GM19324 (cell line): ENCODE data around the gene NR2E3.

Experiments used
- ATAC-seq: cut with Tn5 transposase; IDR thresholded peaks from one replicate; pipeline ENCODE4 v1.9.1; 2021; ENCODE audit warnings: mild to moderate bottlenecking, moderate library complexity; ENCODE audit not compliant: unreplicated experiment, low FRiP score

NR2E3 gene

DNA sequence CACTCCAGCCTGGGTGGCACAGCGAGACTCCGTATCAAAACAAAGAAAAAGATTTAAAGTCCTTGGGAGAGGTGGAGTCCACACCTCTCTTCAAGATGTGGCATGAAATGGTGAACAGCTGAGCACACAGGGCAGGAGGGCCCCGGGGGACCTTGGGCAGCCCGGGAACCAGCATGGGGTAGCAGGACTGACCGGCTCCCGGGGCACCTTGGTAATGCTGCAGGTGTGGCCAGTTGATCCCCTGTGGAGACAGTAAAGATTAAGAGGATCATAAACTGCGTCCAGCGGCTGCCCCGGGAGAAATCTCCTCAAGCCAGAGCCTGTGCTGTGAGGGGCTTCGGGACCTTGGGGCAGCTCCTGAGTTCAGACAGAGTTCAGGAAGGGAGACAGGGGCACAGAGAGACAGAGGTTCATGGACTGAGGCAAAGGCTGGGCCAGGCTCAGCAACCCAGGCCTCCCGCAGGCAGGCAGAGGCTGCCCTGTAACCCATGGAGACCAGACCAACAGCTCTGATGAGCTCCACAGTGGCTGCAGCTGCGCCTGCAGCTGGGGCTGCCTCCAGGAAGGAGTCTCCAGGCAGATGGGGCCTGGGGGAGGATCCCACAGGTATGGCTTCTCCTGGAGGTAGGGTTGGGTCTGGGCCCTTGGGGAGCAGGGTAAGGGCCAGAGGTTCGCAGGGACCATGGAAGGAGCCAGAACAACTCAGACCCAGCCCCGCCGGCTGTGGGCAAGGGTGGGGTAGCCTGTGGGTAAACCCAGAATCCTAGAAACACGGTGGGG lies at the start of gene NR2E3:
NR2E3 (plus strand) TSS at position 299 of the 780 bp plus-strand sequence; CDS start at position 489, 190 bp downstream.
- ATAC-seq = no peak

DNA sequence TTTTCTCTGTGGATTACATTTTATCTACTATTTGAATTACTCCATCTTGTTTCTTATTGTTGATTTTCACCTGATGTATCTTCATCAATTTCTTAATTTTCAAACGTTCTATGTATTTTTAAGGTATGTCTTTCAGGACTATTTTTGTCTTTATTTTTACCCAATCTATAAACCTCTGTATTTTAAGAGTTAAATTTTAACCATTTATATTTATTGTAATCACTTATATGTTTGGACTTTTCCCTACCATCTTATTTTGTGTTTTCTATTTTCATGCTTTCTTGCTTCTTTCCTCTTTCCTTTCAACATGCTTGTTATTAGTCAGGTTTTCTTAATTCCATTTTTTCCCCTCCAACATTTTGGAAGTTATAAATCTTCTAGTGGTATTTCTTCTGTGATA lies 49.5 kb upstream of the NR2E3 start:
- ATAC-seq = no peak

DNA sequence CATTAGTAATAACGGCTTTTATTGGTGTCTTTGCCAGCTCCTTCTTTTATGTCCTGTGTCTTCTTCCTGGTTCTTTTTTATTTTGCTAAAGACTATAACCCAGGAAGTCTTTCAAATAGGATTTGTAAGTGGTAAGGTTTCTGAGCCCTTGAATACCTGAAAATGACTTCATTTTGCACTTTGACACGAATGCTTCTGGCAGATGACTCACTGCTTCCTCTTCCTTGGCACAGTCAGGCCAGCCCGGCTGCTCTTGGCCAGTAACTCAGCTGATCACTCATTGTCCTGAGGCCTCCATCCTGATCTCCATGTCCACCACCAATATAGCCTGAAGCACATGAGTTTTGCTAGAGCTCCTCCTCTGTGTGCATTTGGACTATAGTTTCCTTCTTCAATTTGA lies 48.7 kb upstream of the NR2E3 start:
- ATAC-seq = no peak

DNA sequence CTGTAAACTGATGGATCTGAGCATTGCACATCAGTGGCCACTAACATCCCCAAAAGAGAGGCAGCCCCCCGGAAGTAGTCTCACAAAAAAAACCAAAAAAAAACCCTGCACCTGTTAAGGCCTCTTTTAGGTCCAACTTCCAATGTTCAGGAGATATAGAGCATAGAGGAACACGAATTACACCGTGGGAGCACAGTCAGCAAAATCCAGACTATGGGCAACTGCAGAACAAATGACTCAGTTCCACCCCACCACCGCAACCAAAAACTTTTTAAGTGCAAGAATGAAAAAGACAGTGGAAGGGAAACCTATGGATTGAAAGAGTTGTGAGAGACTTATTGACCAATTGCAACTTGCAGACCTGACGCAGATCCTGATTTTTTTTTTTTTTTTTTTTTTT lies 42.2 kb upstream of the NR2E3 start:
- no peak for ATAC-seq

DNA sequence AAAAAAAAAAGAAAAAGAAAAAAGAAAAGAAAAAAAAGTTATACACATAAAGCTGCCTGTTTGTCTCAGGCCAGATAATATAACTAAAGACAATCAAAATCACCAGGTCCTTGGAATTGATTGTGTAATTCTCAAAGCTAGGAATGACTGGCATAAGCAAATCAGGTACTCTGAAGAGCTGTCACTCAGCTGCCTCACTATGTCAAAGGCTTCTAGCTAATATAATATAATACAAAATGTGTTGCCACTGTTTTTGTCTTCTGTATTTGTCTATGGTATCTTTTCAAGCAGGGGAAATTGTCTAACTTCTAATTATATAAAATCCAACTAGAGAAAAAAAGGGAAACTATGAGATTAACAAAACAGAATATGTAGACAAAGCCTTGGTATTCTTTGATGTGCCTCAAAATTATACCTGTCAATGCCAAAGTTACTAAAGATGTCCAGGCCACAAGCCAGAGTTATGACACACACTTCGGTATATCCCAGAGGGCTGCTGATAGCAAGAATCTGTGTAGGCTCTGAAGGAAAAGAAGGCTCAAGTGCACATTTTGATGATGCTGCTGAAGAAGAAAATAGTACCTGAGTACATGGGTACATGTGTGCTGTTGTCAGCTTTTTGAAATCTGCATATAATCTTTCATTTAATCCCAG lies 37.0 kb upstream of the NR2E3 start:
- ATAC-seq = no peak

DNA sequence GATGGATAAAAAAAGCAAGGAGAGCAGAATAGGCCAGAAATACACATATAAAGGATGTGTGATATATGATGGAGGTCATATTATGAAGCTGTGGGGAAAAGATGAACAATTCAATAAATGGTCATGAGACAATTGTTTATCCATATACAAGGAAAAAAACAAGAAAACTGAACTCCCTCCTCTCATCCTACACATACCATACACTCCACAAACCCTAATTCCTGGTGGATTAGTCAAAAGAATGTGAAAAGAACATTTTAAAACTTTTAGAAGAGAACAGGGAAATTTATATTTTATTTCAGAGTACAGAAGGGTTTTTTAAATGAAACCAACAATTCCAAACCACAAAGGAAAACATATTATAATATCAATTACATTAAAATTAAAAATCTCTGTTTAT lies 34.5 kb upstream of the NR2E3 start:
- ATAC-seq = no peak

DNA sequence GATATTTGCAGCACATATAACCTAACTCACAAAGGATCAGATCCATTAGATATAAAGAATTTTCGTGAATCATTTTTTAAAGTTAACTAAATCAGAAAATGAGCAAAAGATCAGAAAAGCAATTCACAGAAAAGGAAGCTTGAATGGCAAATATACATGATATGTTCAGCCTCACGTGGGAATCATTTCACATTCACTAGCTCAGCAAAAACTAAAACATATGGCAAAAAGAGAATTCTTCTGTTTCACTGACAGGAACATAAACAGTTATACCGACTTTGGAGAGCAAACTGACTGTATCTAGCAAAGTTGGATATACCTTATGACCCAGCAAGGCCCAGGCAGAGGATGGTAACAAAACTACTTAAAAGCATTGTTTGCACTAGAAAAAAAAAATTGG lies 34.0 kb upstream of the NR2E3 start:
- no peak for ATAC-seq

DNA sequence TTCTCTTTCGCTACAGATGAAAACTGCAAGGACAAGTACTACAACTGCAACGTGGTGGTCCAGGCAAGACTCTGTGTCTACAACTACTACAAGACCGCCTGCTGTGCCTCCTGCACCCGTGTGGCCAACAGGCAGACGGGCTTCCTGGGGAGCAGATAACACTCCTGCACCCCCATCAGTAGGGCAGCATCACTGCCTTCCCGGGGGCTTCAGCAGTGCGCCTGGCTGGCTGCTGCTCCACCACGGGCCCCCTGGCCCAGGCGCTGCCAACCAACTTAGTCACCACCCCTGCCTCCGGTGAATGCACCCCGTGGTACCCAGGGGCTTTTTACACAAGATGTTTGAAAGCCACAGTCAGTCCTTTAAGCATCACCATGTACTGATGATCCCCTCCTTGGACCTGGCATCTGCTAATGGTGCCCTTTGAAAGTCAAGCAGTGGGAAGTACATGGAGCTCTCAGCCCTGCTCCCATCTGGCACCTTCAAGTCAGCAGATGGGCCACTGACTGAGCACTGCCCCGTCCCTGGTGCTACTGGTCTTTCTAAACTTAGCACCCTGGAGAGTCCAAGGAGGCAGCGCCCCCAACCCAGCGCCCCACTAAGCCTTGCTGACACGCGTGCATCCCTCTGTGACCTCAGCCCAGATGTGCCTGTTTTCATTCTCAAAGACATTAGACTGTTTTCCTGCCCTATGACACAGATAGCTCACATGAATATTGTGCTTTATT lies 33.0 kb upstream of the NR2E3 start:
- ATAC-seq = no peak

DNA sequence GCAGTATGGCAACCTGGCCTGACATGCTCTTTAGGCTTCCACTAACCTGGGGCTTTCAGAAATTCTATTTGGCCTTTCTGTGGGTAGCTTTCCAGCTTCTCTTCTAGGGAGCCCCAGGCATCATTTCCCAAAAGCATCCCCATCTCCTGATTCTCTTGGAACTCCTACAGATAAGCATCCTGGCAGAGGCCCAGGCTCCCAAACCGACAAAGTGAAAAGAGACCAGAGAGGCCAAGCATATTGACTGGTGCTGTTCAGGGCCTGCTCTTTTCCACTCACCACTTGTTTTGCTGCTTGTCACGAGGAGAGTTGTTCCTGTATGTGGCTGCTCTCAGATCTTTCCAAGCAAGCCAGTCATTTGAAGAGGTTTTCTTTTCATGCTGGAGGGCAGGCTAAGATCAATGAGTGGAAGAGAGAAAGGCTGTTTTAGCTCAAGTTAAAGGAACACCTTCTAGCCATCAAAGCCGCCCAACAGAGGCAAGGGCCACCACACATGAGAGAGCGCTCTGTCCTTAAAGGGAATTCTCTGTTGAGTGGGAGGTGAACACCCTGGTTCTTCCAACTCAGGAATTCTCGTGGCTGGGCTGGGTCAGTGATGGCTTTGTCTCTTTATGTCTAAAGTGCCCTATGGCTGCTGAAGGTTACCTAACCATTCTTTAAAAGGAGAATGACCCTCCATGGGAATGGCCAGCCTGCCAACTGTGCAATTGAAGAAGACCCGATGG lies 31.1 kb upstream of the NR2E3 start:
- ATAC-seq = no peak

DNA sequence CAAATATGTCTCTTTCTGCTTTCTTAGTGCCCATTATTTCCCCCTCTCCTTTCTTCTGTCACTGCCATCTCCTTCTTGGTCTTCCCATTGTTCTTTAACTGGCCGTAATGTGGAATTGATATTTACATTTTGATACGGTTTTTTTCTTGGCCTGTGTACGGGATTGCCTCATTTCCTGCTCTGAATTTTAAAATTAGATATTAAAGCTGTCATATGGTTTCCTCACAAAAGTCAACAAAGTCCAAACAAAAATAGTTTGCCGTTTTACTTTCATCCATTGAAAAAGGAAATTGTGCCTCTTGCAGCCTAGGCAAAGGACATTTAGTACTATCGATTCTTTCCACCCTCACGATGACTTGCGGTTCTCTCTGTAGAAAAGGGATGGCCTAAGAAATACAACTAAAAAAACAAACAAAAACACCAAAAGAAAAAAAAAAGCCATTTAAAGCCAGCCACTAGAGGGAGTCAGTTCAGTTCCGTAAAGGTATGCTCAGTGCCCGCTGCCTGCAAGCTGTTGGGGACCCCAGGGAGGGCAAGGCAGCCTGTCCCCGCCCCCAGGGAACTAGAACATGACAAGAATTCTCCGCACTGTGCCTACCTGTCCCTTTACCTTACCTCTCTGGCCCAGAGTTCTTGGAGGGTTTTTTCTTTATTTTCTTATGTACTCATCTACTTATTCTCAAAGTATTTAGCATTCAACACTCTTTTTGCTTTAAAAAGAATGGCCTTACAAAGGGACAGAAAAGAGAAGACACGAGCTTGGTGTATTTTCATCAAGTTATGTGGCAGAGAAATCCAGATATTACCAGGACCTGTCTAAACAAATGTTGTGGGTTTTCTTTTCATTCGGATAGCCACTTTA lies 30.0 kb upstream of the NR2E3 start:
- ATAC-seq = no peak

DNA sequence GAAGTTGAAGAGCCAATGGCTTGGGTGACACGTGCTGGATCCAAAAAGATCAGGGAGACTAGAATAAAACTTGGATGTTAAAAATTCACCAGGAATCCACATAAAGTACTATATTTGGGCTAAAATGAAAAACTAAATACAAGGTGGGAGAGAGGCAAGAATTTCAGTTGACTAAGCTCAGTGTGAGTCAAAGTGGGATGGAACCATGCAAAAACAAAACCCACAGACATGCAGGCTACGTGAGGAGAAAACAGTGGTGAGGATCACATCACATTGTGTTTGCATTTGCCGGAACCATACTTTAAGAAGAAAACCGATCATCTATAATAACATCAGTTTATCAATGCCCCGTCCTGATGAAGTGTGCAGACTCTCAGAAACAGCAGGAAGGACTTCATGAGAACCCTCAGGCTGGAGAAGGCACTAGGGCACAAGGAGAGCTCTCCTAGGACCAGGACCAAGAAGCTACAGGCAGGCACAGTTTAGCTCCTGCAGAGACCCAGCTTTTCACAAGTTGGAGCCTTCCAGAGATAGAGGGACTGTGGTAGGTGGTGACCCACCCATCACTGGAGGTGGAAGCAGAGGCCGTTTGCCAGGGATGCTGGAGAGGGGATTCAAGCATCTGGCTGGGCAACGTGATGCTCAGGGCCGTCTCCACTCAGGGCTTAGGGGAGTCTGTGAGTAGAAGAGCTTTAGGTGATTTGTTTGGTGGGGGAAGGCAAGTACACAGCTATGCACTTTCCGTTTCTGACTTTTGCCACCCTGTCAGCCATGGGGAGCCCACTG lies 29.0 kb upstream of the NR2E3 start:
- no peak for ATAC-seq

DNA sequence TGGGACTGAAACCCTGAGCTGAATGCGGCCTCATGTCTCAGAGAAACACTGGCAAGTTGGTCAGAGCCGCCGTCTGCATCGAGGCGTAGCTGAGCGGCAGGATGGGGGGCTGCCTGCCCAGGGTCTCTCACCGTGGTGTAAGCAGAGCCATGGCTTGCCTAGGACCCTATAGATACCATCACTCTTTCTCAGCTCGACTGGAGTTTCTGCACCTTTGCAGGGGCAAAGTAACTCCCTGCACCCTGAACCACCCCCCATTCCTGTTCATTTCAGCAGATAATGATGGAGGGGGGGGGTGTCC lies 28.4 kb upstream of the NR2E3 start:
- ATAC-seq = no peak

DNA sequence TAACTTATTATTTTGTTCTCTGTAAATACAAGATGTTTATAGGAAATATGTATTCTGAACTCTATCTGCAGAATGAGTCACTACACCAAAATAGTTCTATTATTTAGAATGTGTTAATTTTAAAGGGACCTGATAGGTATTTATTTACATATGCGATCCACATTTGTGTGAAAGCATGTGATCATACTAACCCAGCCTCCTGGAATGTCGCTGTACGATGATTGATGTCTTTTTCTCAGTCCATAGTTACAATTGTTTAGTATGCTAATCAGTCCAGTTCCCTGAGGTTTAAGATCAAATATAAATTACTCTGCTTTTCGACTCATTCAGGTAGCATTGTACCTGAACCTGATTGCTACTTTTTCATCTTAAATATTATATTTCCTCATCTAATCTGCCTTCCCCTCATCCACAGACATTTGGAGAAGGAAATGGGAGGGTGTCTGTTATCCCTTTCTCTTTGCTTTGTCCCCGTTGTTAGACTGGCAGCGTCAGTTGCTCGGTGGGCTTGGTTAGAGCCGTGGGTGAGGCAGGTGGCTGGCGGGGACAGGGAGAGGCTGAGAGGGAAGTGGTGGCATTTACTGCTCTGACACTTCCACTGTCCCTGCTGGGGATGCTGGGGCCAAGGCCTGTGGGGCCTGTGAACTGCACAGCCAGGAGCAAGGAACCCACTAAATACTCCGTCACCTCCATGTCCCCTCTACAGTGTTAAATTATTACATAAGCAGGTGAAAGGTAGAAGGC lies 27.8 kb upstream of the NR2E3 start:
- ATAC-seq = no peak

DNA sequence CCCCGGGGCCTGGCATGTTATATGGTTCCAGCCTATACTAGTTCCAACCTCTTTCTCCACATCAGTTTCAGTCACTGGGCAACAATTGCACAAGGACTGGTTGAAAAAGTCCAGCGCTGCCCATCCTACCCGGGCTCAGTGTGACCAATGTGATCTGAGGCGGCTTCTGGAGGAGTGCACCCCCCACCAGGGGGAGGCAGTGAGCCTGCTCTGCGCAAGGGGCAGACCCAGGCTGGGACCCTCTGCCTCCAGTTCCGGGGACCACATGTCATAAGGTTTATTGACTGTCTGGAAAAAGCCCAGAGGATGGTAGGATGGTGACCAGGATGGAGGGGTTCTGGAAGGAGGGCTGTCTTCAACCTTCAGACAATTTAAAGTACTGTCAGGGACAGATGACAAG lies 25.6 kb upstream of the NR2E3 start:
- no peak for ATAC-seq

DNA sequence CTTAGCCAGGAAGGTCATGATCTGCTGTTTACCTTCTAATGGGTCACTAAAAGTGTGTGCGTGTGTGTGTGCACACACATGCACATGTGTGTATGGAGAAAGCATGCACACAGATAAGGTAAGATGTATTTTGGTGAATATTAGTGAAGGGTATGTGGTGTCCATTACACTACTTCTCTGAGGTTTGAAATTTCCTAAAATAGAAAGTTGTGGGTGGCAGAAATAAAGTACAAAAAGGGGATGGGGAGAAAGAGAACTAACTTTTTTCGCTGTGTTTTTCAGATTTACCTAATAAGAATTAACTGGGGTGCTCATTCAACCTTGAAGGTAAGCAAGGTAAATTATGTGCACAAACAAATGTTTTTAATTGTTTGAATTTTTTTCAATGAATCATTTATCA lies 24.4 kb upstream of the NR2E3 start:
- ATAC-seq = no peak

DNA sequence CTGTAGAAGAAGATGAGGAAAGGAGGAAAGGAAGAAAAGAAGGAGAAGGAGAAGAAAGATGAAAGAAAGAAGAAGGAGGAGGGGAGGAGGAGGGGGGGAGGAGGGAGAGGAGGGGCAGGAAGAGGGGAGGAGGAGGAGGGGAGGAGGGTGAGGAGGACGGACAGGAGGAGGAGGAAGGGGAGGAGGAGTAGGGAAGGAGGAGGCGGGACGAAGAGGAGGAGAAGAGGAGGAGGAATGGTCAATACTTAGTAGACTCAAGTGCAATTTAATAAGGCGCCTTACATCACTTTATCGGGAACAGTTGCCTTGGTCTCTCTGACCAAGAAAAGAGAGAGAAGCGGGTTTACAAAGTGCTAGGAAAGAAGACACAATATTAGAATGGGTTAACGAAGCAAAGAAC lies 23.7 kb upstream of the NR2E3 start:
- no peak for ATAC-seq

DNA sequence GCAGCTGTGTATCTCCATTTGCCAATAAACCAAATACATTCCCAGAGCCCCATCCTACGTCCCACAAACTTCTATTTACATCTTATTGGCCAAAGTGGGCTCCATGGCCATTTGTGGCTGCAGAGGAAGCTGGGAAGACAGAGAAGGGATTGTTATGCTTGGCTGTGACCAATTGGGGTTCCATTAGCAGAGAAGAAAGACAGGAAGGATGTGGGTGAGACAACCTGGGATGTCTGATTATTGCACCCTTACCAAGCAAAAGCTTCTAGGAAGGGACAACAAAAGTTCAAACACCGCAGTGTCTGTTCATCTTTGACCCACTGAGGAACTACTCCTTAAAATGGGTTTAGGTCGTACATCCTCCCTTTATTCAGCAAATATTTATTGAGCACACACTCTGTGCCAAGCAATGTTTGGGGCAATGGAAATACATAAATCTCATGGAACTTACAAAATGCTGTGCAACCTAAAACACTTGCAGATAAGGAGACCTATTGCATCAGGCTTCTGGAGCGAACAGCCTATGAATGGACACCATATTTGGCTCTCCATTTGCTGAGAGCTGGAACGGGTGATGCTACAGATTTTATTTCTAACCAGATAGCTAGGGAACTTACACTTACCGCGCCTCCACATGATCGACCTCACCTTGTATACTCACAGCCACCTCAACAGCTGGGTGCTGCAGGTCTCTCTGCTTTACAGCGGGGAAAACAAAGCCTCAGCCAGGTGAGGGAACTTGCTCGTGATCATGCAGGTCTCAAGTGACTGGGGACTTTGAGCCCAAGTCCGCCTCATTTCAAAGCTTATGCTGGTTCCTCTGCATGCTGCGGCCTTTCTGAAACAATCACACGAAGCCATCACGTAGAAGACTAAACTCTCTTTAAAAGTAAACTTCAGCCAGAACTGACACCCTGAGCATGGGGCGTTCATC lies 21.4 kb upstream of the NR2E3 start:
- no peak for ATAC-seq

DNA sequence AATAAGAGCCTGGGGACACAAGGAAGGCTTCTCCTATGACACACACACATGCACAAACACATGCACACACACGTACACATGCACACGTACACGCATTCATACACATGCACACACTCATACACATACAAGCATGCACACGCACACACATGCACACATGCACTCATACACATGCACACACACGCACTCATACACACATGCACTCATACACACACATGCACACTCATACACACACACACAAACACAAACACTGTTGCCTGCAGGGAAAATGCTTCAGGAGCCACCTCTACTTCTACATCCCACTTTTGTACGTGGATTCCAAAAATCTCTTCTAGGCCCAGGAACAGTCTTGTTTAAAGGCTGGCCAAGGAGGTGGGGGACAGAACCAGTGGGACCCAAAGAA lies 20.7 kb upstream of the NR2E3 start:
- ATAC-seq = no peak
